Measurements from ENCODE around the gene CHST7. TPM values are rescaled to one million over a fixed set of nuclear protein-coding genes. Genes with fewer than 3 reads are reported as not detected.

CHST7 gene
- total and polyA plus RNA-seq, 2 of the 8 experiments (the other 6 are each of a cell fraction or from before 2014, with no cell fraction given): 7.9 to 14.1 TPM

- Histone ChIP-seq H4K5ac (ENCODE audit: insufficient read length, low read depth, low read length) (no peak overlapping the region), H3K27ac (ENCODE audit: low read depth, low read length) (no peak overlapping the region), H3K23me2 (ENCODE audit: low read depth, low read length) (no peaks in the 10 kb centered on the region), H2BK12ac (ENCODE audit: low read depth, low read length) (no peak overlapping the region), H2BK20ac (ENCODE audit: low read length) (no peak overlapping the region), H3K79me1 (ENCODE audit: low read depth, low read length) (no peaks in the 10 kb centered on the region), H4K8ac (ENCODE audit: extremely low read depth, insufficient read depth, low read length) (no peak overlapping the region), H3K23ac (ENCODE audit: insufficient read length) (no peak overlapping the region), H2BK5ac (ENCODE audit: low read depth, low read length) (no peak overlapping the region), H2BK120ac (replicated peaks; ENCODE audit: low read depth, low read length) (no peak overlapping the region), H3K4me2 (ENCODE audit: insufficient read depth in 1 of 2, low read depth in 2 of 2, low read length in 2 of 2) (peak overlapping the region; percentile 7 to 9; a peak in 1 of 4 replicates), H3K4ac (replicated peaks; ENCODE audit: insufficient read length, low read depth, low read length) (no peak overlapping the region), H3K4me1 (replicated peaks in 1 of 4; ENCODE audit: control insufficient read depth in 3 of 4, insufficient read depth in 4 of 4, low read length in 3 of 4) (peaks cover 0 to 16% (median 4%) of the 10 kb centered on the region in 4 experiments; a peak in 4 of 7 replicates), H3K14ac (ENCODE audit: insufficient read length) (no peak overlapping the region), H3K79me2 (ENCODE audit: control insufficient read depth in 1 of 2, insufficient read depth in 2 of 2, low read length in 2 of 2) (peaks cover 0 to 50% of the 10 kb centered on the region in 2 experiments; a peak in 2 of 4 replicates), H2BK15ac (ENCODE audit: low read length) (no peak overlapping the region), H3K27me3 (replicated peaks in 1 of 4; ENCODE audit: control insufficient read depth in 3 of 4, extremely low read depth in 1 of 4, insufficient read depth in 3 of 4, low read length in 3 of 4) (no peaks in the 10 kb centered on the region), H4K91ac (replicated peaks; ENCODE audit: insufficient read length, low read length) (no peak overlapping the region), H3K56ac (replicated peaks; ENCODE audit: insufficient read length, low read depth, low read length) (no peak overlapping the region), H3K4me3 (ENCODE audit: extremely low read depth in 1 of 4, insufficient read depth in 2 of 4, low read depth in 3 of 4, low read length in 4 of 4) (0 out of 8 replicates have a peak overlapping the region, but pooled peaks of 1 of the 4 experiments have one; percentile 4), H3K36me3 (ENCODE audit: control insufficient read depth in 2 of 4, insufficient read depth in 4 of 4, low read length in 3 of 4) (no peaks in the 10 kb centered on the region), H4K20me1 (replicated peaks in 1 of 2; ENCODE audit: control insufficient read depth in 1 of 2, insufficient read depth in 2 of 2, low read length in 2 of 2) (peaks cover 0 to under 1% of the 10 kb centered on the region in 2 experiments), H3K18ac (ENCODE audit: extremely low read depth, low read length) (no peak overlapping the region), H2AK5ac (ENCODE audit: low read depth, low read length) (no peak overlapping the region), H3K9ac (replicated peaks in 1 of 4; ENCODE audit: extremely low read depth in 1 of 4, low read depth in 3 of 4, low read length in 3 of 4) (no peak overlapping the region), H2AFZ (ENCODE audit: low read length) (no peak overlapping the region), H3K9me3 (ENCODE audit: insufficient read depth in 2 of 2, low read depth in 1 of 2, low read length in 1 of 2) (no peaks in the 10 kb centered on the region)
- POLR2A ChIA-PET (ENCODE audit: partially characterized antibody): no interaction called here
- 20% methylated on average over 1 of the region's 1 CpG; no CpG with 5 or more reads in 1 of the 2 experiments for WGBS, 2 experiments (ENCODE audit: extremely low coverage in 1 of 2, insufficient coverage in 1 of 2, insufficient read length in 1 of 2, insufficient replicate concordance in 2 of 2, low coverage in 1 of 2, low lambda C conversion rate in 2 of 2, missing lambda C conversion rate in 1 of 2)
- DNase-seq (ENCODE audit: low read depth in 1 of 2, low spot score in 2 of 2) (no peak), FAIRE-seq (no peak)
- CTCF ChIA-PET (ENCODE audit: partially characterized antibody): no interaction called here
- no peak for TF ChIP-seq HDAC2 (IDR thresholded peaks at IDR 0.05; ENCODE audit: borderline replicate concordance in 1 of 2, low read depth in 2 of 2, low read length in 2 of 2)
- no peak for TF ChIP-seq CEBPB (IDR thresholded peaks at IDR 0.05; ENCODE audit: low read depth, low read length)
- TF ChIP-seq RFX5 (IDR thresholded peaks at IDR 0.05; ENCODE audit: borderline replicate concordance, low read depth, low read length): no peak
- no peak for TF ChIP-seq RNF2 (IDR thresholded peaks at IDR 0.05; ENCODE audit: borderline replicate concordance, low read depth, low read length, missing control alignments, poor library complexity, severe bottlenecking)
- no peak for TF ChIP-seq EP300 (IDR thresholded peaks at IDR 0.05; ENCODE audit: borderline replicate concordance in 1 of 2, low read depth in 2 of 2, low read length in 2 of 2)
- TF ChIP-seq SP1 (IDR thresholded peaks at IDR 0.05; ENCODE audit: low read depth, low read length): no peak
Observed at GRCh38 chrX:46582966-46583365, 9.4 kb downstream of the CHST7 start.

All from H1 (cell line).